GM19395 (cell line): Measurements from ENCODE around the gene EXOC6.

Experiments used
- ATAC-seq: cut with Tn5 transposase; IDR thresholded peaks from one replicate; pipeline ENCODE4 v1.9.1; 2021; ENCODE audit warnings: mild to moderate bottlenecking, moderate library complexity; ENCODE audit not compliant: unreplicated experiment

EXOC6 gene

GRCh38 chr10:93063144-93063976 is 215.0 kb downstream of the EXOC6 start:
- ATAC-seq, result no peak

GRCh38 chr10:93063977-93064660 is 215.8 kb downstream of the EXOC6 start:
- no peak for ATAC-seq

DNA sequence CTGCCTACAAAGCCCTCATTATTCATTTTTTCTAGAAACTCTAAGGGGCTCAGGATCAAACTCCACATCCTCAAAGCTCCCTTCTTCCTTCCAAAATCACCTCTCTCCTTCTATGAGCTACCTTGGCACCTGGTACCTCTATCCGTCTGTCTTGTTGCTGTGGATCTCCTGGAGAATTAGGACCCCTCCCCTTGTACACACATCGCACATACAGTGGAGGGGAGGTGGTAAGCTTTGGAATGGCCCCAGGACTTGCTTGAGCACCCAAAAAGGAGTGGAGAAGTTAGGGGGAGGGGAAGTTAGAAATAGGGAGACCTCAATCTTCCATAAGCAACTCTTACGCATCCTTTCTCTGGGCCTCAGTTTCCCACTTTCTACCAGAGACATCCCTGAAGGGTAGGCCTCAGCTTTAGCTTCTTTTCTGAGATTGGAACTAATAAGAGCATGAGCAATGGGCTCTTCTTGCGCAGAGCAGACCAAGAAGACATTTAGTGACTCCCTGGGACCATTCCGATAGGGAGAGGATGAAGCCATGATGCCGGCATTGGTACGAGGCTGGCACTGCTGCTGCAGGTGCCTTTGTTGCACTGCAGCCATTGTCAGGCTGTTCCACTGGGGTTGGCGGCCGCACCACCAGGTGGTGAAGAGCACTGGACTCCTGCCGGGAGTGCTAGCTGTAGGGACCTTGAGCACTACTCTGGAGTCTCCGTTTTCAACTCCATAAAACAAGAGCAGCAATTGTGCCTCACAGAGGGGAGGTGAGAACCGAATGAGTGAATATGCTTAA is 216.7 kb downstream of the EXOC6 start:
- ATAC-seq, result no peak

DNA sequence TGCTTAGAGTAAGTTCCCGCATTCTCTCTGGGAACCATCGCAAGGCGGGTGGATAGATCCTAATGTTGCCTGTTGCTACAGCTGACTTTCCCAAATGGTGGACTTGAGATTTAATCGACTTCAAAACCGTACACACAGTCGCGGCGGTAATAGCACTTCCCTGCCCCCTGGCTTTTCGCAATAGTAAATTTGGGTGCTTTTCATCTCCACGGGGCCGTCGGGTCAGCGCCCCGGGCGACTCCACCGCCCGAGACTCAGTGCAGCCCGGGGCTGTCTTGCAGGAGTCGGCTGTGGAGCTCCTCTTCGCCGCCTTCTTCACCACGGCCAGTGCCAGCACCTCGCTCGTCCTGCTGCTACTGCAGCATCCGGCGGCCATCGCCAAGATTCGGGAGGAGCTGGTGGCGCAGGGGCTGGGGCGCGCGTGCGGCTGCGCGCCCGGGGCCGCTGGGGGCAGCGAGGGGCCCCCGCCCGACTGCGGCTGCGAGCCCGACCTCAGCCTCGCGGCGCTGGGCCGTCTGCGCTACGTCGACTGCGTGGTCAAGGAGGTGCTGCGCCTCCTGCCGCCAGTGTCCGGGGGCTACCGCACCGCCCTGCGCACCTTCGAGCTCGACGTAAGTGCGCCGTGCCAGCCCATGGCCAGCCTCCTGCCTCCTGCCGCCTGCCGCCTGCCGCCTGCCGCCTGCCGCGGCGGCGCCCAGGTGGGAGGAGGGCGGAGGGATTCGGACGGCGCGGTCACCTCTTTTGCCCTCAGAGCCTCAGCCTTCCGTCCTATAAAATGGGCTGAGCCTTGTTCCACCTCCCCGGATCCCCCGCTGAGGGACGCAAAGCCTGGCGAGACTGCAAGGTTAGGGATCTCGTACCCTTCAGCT is 217.6 kb downstream of the EXOC6 start:
- no peak for ATAC-seq

GRCh38 chr10:93066544-93066913 is 218.2 kb downstream of the EXOC6 start:
- ATAC-seq, result no peak

DNA sequence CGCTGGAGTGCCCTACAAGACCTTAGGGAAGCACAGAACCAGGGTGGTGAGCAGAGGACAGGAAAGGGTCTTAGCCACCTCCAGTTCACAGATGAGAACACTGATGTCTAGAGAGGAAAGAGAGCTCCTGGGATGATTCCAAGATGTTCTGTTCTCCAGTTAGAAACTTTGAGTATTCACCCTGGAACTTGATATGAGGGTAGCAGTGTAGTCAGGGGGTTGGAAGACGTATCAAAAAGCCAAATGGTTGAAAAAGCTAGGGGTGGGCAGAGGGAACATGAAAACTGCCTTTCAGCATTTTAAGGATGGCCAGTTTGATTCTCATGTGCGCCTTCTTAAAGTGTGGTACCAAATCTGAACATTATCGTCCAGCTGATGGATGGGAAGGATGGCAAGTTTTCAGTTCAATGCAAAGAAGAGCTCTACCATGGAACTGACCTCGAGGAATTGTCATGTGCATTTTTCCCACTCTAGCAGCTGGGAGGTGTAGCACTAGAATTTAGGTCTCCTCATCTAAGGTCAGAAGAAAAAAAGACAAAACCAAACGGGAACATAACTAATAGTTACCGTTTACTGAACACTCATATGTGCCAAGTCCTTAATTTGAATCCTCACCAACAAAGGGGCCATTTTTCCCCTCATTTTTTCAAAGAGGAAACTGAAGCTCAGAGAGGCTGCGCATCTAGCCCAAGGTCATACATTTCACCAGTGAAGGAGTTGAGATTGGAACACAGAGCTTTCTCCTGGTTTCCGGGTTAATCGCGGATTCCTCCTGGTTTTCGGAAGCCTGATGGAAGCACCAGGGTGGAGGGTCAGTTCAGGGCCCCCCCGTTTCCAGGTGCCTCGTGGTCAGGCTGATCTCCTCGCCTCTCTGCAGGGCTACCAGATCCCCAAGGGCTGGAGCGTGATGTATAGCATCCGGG is 219.4 kb downstream of the EXOC6 start:
- no peak for ATAC-seq

DNA sequence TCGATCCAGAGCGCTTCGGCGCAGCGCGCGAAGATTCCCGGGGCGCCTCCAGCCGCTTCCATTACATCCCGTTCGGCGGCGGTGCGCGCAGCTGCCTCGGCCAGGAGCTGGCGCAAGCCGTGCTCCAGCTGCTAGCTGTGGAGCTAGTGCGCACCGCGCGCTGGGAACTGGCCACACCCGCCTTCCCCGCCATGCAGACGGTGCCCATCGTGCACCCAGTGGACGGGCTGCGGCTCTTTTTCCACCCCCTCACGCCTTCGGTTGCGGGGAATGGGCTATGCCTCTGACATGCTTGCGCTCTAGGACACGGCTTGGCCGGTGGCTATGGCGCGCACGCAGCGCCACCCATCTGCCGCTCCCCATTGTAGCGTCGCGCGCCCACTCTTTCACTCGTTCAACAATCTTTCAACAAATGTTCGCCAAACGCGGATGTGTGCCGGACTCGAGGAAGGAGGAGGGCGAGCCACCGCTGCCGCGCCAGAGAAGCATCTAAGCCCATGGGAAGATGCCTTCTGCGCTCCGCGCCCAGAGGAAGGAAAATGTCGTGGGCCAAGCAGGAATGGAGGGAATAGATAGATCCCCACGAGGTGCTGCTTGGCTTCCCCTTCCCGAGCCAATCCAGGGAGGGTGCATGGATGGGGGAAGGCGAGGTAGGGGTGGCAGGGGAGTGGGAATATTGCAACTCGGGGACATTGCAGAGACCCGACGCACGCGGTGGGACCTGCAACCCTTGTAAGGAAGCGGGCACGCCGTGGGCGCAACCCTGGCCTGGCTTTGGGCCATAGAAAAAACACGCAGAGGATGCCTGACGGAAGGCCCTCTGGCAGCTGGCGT is 220.3 kb downstream of the EXOC6 start:
- no peak for ATAC-seq

DNA sequence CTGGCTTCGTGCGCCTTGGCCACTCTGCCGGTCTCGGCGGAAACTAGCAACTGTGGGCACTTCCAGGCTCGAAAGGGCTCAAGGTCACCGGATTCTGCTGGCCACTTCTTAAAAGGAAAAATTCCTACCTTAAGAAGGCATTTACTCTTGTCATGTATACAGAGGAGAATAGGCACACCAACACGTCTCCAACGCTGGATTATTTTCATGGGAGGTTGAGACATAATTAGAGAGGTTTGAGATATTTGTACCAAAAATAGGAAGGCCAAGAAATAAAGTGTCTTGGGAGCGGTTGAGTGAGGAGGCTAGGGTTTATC is 220.9 kb downstream of the EXOC6 start:
- no peak for ATAC-seq

DNA sequence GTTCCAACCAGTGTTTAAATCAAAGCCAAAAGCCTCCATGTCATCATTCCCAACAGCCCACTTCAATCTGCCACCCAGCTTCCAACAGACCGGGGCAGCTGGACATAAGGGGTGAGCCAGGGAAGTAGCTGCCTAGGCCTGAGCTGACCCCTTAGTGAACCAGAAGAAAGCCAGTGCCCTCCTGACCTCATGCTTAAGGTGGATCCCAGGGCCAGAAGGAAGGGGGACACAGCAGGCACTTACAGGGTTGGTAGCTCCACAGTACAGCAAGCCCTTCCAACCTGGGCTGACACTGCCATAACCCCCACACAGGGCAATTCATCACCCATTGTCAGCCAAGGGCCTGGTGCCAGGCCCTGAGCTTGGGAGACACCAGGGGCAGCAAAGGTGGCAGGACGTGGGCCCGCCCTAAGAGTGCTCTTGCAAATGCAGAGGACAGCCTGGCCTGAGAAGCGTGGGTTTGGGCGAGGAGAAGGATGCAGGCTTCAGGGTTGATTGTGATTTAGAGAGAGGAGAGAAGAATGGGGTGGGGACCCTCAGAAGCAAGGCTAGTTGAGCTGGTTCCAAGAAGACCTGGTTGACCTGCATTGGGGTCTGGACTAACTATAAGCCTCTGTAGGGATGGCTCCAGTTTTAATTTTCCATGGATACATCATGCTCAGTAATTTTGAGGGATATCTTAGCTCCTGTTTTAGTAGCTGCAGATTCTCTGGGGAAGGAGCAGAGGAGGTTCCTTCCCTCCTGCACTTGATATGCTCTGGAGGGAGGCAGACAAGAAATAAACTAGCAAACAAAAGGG is 222.3 kb downstream of the EXOC6 start:
- ATAC-seq, result no peak

DNA sequence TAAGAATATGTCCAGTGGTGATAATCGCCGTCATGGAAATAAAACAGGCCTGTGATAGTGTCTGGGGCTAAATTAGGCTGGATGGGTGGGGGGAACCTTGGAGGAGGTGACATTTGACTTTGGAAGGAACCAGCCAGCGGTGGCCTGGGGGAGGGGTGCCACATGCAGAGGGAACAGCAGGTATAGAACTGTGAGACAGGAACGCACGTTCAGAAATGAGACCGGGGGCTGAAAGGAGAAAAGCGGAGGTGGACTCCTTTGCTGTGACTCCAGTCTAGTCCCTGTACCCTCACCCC is 222.8 kb downstream of the EXOC6 start:
- ATAC-seq, result no peak

- no peak for ATAC-seq
These were observed 223.4 kb downstream of the EXOC6 start for GRCh38 chr10:93071674-93072224.

DNA sequence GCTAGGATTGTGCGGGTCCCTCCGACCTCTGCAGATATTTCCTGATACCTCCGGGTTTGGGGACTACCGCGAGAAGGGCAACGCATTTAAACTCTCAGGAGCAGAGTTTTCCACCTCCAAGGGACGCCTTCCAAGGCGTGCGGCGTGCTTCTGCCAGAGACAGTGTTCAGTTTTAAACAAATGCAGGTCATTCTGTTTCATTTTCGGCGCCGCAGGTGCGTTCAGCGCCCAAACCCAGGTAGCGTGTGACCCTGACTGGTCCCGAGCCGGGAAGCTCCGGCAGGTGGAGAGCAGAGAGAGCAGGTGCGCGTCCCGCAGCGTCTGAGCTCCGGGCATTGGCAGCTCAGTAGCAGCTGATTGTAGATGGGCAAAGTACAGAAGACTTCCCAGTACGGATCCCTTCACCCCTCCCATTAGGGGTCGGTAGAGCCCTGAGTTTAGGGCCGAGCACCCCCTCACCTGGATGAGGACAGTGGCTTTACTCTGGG is 223.9 kb downstream of the EXOC6 start:
- no peak for ATAC-seq

DNA sequence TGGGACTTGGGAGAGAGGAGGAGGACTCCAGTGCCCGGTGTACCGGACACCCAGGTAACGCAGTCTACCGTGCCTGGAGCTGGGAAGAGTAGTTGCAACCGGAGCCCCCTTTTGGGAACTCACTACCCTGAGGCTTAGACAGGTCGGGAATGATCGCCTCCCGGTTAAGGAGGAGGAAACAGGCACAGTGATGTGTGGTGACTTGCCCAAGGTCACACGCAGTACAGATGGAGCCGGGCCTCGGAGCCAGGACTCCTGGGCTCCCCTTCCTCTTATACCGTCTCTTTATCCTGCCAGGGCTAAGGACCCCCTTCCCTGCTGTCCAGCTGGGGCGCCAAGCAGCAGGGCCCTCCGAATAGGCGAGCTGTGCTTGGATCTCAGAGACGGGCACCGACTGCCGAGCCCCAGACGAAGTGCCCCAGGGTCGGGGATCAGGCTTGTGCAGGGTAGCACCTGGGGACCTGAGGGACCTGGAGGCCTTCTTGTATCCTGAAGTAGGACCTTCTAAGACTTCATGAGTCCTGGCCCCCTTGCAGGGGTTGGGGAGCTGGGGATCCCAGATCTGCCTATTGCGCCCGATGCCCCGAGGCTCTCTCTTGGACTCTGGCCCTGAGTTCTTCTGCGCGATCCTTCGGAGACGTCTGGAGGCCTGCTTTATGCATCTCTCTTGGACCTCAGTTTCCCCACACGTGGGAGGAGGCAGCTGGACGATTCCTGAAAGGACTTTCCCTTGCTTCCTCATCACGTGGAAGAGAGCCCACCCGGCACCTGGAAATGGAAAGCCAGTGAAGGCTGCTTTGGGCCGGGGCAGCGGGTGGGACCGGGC is 224.6 kb downstream of the EXOC6 start:
- ATAC-seq, result no peak

DNA sequence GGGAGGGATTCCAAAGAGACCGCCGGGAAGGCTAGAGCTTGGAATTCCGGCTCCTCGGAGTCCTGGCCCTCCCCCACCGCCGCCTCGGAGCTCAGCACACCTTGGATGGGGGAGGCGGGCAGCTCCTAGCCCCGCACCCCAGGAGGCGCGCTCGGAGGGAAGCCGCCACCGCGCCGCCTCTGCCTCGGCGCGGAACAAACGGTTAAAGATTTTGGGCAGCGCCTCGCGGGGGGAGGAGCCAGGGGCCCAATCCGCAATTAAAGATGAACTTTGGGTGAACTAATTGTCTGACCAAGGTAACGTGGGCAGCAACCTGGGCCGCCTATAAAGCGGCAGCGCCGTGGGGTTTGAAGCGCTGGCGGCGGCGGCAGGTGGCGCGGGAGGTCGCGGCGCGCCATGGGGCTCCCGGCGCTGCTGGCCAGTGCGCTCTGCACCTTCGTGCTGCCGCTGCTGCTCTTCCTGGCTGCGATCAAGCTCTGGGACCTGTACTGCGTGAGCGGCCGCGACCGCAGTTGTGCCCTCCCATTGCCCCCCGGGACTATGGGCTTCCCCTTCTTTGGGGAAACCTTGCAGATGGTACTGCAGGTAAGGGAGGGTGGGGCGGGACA is 225.3 kb downstream of the EXOC6 start, which contains the start of gene CYP26A1:
Gene CYP26A1, plus strand, starts transcription at position 355 of the 608 bp plus-strand sequence. Its CDS starts 42 bp downstream, at position 397.
- ATAC-seq, result no peak

DNA sequence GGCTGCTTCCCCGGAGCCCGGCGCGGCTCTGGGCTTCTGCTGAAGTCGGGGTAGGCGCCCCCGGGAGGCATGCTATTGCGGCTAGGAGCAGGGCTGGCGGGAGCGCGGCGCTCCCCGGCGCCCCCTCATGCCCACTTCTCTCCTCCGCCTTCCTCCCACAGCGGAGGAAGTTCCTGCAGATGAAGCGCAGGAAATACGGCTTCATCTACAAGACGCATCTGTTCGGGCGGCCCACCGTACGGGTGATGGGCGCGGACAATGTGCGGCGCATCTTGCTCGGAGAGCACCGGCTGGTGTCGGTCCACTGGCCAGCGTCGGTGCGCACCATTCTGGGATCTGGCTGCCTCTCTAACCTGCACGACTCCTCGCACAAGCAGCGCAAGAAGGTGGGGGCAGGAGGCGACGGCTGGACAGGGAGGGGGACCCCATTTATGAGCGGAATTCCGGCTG is 225.9 kb downstream of the EXOC6 start:
- ATAC-seq, result no peak

GRCh38 chr10:93074597-93075368 is 226.5 kb downstream of the EXOC6 start:
- ATAC-seq, result no peak
